Pulmonary artery endothelial cell (primary cell): ENCODE measurements around the gene PCCA. TPM values are rescaled to one million over a fixed set of nuclear protein-coding genes. Genes with fewer than 3 reads are reported as not detected.
"Not testable (repeated sequence)": the region's sequence is repeated elsewhere in the genome, so short reads cannot be mapped to it uniquely, and the experiment has no call there.

Experiments used
- DNase-seq: peaks from one replicate; pipeline ENCODE4 v3.0.0-alpha.2; 2011; ENCODE audit warnings: low read depth, low spot score
- total RNA-seq: library from RNA; depleted of rRNA; stranded (reverse); fragments of >200 nt; gene quantifications from 2 replicates; pipeline ENCODE4 v1.2.3, GENCODE V29; 2014

The PCCA gene
- total RNA-seq, 1 donor from 2014 or later = 28.6 TPM

DNA sequence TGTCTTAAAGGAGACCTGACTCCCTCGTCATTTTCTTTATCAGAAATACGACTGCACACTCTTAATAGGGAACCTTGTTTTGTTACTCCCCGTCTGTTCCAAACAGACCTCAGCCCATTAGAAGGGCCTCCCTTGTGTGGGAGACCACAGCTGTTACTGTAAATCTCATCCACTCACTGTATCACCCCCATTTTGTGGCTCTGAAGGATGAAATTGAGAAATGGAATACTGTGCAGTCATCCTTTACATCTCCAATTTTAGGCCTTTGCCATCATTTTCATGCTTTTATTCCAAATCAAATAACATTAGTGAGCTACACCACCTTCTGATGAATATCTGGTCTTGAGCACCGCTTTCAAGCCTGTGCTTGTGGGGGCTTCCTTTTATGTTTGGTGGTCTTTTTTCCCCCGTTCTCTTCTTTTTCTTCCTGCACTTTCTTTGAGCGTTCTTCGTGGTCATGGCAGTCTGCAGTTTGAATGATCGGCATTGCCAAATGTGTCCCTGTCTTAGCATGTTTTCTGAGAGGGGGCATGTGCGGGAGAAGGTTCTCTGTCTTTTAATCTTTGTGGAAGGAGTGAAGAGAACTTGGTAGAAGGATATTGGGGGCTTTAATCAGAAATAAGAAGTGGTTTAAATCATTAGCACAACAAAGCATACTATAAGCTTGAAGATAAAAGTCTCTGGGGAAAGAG, 433.9 kb downstream of the PCCA start:
- DNase-seq = no peak

DNA sequence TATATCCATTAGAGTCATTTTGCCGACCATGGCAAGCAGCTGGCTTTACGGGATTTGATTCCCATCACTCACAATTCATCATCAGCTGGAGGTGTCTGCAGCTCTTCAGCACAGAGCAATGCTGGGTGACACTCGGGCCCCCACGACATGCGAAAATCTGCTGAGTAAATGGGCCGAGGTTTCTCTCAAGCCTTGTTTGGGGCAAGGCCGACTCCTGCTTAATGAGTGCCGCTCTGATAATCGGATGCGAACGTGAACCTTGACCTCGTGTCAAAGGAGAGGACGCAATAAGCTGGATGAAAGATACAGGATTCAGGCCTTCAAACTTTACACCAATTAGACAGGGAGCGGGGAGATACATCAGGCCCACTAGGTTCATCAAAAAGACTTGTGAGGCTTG, 434.5 kb downstream of the PCCA start:
- DNase-seq = no peak

DNA sequence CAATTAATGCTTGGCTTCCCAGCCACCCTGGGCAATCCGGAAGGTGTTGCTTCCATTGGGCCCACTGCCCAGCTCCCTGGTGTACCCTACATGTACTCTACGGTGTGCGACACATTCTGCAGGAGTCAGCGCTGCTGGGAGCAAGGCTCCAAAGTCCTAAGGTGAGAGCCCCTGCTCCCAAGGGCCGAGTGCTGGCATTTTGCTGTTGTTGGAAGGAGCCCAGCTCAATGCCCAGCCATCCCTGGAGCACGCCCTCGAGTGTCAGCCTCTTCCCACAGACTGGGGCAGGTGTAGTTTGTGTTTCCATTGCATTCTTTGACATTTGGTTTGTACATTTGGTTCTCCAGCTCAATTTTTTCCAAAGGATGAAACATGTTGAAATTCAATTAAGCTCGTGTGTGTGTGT, 435.1 kb downstream of the PCCA start:
- no peak for DNase-seq

DNA sequence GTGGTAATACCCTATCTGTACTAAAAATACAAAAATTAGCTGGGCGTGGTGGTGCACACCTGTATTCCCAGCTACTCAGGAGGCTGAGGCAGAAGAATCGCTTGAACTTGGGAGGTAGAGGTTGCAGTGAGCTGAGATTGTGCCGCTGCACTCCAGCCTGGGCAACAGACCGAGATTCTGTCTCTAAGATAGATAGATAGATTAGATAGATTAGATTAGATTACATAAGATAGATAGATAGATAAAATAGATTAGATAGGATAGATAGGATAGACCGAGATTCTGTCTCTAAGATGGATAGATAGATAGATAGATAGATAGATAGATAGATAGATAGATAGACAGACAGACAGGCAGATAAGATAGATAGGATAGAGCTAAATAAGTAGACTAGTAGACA, 435.8 kb downstream of the PCCA start:
- not testable (repeated sequence) for DNase-seq

DNA sequence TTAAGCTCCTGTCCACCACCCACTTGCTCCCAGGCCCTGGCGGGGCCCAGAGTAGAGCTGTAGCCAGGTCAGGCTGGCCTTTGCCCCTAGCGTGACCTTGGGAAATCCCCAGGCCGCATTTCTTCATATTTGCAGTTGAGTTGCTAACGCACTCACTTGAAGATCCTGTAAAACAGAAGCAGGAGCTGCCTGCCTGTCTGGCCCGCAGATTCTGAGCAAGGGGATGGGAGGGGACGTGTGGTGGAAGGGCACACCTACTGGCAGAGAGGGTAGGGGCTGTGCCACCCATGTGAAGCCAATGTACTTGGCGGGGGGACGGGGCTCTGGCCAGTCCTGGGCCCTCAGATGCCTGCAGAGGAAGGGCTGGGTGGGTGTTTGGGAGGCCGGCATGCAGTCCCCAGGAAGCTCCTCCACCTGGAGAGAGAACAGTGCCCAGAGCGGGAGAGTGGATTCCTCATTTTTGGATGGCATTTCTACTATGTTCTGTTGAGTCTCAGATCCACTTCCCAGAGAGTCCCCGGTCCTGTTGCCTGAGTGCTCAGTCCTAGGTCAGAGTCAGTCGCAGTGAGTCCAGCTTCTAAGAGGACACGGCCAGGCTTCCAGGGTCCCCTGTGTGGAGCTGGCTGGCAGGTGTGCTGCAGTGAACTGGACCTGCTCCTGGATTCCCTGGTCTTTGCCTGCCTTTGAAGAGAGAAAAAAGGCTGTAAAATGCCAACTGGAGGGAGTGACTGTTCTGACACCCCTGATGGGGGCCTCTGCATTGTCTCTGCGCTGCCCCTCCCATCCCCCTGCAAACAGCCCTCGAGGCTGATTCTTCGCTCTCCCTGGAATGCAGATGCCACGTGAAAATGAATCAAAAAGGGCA, 436.8 kb downstream of the PCCA start:
- no peak for DNase-seq

DNA sequence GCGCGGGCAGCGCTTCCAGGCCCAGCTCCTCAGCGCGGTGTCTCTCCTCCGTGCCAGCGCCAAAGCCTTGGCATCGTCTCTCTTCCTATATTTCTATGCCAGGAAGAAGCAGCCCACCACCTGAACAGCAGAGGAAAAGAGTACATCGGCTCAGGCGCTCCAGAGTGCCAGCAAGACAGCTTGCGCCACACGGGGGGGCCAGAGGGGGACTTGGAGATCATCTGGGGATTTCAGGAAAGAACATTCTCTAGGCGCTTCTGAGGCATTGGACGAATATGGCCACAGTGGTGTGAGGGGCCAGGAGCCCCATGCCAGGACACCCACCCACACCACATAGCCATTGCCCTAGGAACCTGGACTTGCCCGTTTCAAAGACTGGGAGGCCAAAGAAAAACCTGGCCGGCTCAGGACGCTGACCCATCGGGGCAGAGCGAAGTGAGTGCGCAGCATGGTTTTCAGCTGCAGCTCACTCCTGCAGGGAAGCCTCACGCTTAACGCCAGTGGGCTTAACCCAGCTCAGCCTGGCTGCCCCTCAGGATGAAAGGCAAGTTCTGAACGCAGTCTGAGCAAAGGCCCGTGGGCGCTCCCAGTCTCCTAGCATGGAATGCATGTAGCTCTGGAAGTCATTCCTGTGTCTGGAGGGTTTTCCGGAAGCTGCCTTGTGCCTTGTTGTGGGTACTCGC, 437.6 kb downstream of the PCCA start:
- no peak for DNase-seq

DNA sequence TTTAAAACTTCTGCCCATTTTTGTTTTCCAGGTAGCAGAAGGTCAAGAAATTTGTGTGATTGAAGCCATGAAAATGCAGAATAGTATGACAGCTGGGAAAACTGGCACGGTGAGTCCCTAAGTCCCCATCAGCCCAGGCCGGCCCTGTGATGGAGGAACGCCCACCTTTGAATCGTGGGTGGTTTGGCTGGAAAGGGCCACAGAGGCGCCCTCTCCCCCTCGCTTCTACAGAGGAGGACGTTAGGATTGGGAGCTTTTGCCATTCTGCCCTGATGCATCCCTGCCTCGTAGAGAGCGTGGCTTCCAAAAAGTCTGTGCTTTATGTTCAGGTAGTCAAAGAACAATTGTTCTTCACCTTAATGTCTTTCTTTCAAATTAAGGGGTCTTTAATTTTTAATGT, 438.8 kb downstream of the PCCA start:
- DNase-seq = no peak

DNA sequence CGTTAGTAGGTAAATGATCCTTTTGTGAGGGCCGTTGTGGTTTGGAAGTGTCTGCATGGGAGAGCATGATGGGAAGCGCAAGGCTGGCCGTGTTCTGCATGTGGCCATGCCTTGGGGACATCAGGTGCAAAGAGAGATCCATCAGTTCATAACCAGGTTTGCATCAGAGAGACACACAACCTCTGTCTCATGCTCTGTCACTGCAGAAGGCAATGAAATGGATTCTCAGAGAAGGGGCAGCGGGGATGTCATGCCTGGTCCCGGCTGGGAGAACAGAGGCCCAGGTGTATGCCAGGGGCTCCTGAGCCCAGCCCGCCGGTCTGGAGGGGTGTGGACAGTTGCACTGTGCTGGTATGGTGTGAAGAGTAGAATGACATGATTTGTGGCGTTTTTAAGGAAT, 439.5 kb downstream of the PCCA start:
- DNase-seq = no peak

DNA sequence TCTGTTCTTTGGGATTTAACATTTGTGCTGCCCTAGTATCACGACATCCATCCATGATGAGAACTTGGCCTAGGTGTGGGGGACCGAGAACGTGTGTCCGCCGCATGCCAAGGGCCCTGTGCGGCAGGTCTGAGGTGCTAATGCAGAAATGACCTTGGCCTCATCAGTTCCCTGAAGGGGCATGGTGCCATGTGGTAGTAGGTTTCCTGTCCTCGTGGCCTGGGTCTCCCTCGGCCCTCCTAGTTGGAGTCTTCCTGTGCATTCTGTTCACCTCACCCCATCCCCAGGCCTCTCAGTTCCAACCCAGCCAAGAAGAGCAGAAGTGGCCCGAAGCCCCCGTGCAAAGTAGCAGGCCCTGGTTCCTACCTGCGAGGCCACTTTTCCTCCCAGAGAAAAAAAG, 439.9 kb downstream of the PCCA start:
- DNase-seq = no peak

DNA sequence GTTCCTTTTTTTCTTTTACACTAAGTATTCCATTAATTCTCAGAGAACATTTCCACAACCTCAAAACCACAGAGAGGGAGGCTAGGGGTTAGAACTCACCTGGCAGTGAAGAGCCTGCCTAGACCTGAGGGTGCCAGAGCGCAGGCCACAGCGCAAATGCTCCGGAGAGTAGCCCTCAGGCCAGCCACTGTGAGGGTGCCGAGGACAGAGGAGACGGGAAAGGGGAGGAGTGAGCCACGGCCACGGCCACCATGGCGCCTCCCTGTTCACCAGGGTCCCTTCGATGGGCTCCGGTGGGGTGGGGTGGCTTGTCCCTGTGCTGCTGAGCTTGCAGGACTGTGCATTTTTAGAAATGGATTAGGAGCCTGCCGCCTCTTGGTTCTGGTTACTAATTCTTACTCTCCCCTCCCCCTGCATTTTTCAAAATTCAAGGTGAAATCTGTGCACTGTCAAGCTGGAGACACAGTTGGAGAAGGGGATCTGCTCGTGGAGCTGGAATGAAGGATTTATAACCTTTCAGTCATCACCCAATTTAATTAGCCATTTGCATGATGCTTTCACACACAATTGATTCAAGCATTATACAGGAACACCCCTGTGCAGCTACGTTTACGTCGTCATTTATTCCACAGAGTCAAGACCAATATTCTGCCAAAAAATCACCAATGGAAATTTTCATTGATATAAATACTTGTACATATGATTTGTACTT, 440.9 kb downstream of the PCCA start:
- no peak for DNase-seq

DNA sequence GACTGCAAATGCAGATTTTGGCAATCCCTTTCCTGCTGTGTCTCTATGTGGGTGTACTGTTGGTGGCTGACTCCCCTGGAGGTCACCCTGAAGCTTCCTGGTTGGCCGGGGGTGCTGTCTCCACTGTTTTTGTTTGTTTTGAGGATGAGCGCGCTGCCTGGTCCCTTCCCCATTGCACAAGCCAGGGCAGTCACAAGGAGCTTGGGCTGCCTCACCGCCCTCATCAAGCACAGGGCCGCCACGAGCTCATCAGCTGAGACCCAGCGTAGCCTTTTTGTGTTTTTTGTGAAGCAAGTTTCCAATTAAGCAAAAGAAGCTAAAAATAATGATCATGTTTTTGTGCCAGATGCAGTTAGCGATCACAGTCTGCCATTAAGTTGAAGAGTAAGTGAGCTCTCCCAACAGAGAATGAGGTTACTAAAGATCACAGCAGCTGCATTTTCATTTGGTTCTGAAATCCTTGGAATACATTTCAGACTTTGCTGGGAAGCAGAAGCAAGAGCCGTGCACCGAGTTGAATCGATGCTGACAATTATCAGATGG, 441.8 kb downstream of the PCCA start:
- no peak for DNase-seq

DNA sequence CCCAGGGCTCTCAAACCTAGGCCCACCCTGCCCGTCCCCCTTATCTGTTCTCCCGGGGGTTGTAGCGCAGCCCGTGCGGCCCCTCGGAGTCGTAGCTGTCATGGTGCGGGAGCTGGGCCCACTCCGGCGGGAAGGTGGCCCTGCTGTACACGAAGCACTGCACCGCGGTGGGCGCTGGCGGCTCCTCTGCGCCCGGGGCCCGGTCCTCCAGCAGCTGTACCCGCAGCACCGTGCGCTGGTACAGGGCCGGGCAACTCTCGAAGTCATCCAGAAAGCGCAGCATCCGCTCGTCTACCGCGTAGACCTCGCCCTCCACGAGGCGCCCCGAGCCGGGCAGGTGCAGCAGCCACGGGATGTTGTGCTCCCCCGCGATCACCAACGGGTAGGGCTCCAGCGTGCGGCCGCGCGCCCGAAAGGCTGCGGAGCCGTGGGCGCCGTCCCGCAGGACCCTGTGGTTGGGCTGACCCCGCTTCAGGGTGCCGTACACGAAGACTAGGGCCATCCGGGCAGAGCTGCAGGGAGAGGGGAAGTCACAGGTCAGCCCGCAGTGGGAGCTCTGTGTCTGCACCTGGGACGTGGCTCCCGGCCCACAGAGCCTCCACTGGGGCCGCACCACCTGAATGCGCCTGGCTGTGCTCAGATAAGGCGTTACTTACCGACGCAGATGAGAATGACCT, 443.3 kb downstream of the PCCA start:
- no peak for DNase-seq

DNA sequence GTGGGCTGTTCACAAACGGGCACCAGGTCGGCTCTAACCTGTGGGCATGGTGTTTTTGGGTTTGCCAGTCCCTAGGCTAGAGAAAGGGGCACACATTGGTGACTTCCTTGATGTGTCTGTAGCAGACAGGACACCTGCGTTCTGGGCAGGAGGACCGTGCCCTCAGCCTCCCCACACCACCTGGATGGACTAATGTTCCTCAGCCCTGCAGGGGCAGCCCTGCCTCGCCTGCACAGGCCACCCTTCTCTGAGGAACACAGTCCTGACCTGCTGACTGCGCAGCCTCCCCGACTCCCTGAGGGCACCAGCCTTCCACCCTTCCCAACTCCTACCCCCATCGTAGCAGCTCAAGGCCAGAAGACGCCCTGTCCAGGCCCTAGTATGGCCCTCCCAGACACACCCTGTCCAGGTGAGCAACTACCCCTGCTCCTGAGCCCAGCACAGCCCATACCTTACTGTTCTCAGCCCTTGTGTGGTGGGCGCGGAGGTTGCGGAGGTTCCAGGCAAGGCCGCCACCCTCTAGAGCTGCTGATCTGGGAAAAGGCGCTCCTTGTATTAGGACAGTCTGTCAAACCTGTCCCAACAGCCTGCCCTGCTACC, 444.0 kb downstream of the PCCA start:
- no peak for DNase-seq

DNA sequence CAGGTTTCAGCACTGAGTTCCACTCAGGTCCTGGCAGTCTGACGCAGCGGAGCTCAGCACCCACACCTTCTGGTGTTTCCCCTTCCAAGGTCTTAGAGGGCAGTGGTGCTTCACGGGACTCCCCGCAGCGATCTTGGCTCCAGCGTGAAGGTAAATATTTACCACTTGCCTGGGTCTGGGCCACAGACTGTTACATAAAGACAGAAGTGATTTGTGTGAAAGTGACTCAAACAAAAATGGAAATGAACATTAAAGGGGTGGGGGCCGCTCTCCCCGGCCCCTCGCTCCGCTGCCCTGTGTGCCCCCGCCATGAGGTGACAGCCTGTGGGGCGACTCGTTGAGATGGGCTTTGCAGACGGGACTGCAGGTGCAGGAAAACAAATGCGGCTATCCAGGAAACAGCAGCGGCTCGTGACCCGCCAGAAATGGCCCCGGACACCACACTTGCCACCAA, 444.7 kb downstream of the PCCA start:
- no peak for DNase-seq

DNA sequence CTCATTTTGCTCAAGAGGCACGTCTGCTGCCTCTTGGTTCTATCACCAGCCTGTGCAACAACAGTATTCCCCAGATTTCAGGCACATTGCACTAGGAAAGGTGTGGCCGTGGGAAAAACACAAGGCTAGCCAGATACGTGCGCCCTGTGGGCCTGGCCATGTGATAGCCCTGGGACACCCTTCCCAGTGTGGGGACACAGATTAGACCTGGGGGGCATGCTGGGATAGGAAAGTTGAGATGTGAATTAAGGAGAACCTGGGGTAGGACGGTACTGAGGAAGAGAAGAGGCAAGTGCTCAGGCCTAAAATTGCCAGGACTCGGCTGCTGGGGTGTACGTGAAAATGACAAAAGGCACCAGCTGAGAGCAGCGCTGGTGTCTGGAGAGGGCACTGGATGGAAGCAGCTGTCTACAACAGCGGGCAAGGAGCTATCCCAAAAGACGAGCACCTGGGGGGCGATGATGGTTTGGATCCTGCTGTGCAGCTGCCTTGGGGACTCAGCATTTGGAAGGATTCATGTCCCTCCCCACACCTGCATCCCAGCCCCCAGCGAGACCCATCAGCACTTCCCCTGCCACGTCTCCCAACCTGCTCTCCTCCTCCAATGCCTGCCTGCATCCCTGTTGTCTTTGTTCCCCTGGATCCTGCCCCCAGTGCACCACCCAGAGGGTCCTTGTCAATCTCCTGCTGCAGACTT, 445.4 kb downstream of the PCCA start:
- DNase-seq = no peak

DNA sequence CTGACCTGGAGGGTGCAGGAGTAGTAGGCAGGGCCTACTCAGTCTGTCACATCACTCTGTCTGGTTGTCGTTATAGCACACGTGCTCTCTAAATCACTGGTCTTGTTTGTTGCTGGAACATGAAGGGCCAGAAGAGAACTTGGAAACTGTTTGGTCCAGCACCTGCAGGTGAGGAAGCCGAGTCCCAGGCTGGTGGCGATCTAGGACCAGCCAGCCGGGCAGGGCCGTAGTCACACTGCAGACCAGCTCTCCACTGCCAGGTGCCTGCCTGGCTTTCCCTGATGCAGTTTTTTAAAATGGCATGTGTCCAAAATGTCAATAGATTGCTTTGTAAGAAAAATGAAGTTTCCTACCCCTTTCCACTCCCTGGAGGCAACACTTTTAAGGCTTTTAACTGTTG, 446.0 kb downstream of the PCCA start:
- DNase-seq = no peak

DNA sequence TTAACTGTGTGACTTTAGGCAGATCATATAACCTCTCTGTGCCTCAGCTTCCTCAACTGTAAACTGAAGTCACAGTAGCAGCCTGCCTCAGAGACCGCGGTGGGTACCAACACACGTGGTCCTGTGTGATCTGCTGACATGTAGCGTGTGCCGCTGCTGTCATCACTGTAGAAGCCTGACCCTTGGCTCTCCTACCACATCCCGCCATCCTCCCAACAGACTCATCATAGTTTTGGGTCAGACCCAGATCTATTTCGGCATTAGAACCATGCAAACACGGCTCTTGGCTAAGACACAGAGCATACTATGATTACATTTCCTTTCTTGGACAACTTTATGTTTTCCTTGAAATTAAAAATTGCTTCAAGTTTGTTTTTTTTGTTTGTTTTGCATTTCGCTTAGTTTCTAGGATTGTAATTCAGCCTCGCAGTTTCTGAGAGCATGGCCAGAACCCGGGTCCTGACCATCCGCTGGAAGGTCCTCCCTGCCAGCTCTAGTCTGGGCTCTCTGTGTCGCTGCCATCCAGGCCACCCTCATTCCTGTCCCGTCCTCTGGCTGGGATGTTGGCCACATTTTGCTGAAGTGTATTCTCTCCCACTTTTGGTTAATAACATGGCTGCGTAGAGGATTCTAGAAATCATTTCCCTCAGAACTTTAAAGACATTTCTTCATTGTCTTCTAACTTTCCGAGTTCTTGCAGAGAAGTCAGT, 446.7 kb downstream of the PCCA start:
- DNase-seq = no peak

DNA sequence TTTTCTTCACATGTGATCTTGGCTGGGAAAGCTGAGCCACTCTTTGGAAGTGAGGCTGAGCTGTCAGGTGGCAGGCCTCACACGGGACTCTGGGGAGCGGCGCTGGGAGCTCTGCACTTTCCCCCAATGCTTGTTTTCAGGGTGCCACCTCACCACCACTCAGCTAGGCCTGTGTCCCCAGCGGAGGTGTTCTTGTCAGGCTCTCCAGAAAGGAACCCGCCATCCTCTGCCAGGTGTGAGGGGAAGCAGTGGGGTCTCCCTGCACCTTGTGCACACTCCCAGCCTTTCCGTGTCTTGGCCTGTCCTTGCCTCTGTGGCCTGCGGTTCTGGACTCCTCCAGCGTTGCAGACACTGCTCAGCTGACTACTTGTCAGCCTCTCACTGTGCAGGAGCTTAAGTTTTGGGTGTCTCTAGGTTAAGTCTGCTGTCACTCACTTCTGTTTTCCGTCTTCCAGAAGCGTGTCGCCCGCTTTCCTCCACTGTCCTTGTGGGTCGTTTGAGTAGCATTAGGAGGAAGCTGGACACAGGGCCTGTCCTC, 447.8 kb downstream of the PCCA start:
- no peak for DNase-seq

DNA sequence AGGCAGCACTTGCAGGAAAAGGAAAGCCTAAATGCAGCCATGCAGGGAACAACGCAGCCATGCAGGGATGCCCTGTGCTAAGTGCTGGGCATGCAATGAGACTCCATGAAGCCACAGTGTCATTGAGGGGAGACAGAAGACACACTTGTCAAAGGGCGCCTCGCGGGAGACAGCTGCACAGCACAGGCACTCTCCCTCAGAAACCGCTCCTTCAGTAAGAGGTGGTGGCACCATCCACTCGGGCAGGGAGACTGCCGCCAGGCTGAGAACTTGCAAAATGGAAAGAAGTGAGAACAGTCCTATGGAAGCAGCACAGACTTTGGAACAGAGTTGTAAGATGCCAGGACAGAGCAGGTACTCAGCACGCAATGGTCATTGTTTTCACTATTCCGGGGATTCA, 448.6 kb downstream of the PCCA start:
- no peak for DNase-seq
